Measurements from ENCODE around the gene RNF44.

The RNF44 gene

DNA sequence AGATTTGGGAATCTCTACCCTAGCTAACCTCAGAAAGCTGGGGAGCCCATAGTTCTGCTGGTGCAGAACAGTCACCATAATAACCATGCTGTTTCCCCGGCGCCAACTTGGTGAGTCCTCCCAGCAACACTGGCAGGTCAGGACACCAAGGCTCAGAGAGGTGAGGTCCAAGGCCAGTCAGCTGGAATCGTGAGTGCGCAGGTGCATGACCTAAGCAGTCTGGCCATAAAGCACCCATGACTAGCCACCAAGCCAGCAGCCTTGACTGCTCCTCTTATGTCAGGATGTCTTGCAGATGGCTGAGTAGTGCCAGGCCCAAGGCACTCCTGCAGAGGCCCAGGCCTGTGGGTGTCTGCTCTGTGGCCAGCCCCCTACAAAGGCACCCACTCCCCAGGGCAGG lies 2.6 kb downstream of the RNF44 start:
- DNase-seq = no peak

DNA sequence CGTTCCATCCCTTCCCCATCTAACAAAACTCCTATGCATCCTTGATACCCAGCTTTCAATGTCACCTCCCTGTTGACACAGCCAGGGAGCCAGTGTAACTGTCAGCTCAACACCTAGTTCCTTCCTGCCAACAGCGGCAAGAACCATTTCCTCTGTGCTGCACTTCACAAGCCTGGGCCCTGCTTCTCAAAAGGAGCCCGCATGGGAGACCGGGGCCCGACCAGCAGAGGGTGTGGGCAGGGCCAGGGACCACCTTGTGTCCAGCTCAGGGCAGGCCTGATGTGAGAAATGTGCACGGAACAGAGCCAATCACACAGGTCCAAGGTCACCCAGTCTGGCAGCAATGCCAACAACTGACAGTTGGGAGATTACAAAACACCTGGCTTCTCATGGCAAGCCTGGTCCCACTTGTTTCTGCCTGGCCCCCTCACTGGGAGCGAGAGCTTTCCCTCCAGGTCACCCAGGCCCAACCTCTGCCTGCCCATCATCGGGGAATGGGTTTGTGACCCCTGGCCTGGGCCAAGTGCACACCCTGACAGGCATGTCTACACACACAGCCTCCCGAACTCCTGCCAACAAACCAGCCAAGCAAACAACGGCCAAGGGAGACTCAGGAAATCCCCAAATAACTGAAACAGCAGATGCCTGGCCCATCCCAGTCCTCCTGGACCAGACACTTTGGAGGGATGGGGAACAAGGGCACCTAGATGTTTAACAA lies 3.1 kb downstream of the RNF44 start:
- no peak for DNase-seq

DNA sequence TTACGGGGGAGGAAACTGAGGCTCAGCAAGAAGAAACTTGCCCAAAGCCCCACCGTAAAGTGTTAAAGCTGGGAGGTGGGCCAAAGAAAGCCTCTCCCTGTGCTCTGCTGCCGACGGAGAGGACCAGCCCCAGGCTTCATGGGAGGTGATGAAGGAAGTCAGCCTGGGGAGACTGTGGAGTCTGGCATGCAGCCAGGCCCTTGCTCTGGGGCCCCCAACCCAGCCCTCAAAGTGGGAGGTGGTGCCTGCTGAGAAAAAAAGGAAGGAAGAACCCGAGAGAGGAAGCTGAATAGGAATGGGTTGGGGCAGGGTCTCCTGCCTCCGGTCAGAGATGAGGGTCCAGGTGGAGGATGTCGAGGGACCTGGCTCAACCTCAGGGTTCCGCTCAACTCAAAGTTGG lies 3.8 kb downstream of the RNF44 start:
- DNase-seq = no peak

DNA sequence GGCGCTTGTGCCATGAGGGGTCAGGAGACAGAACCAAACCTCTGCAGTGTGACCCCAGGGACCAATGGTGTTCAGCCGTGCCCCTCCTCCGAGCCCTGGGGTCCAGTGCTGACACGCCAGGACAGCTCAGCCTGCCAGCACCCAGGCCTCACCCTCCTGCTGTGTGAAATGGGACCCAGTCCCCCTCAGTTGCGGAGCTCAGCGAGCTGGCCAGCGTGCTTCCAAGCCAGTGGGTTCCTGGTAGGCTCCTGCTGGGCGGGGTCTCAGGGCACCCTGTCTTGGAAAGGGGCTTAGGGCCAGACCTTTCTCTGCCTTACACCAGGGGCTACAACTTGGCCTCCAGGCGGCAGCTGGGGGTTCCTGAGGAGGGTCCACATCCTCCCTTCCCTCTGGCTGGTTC lies 4.4 kb downstream of the RNF44 start:
- no peak for DNase-seq

DNA sequence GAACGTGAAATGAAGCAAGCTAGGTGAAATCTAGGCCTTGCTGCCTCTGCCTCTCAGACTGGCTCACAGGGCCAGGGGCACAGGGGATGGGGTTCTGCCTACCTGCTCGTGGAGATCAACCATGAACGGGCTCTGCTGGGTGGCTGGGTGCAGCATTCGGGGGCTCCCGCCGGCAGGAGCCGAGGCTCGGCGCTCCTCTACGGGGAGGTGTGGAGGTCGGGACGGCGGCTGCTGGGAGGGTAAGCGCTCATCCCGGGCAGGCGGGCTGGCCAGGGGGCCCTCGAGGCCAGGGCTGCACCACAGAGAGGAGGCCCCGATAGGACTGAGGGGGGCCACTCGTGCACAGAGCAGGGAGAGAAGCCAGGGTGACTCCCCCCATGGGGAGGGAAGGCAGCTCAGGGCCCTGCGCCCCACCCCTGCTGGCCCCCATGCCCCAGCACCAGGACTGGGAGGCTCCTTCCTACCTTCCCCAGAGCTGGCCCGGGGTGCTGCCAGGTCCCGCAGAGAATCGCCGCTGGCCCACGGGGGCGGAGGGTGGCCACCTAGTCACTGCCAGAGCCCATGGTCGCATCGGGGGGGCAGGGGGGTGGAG lies 5.2 kb downstream of the RNF44 start:
- no peak for DNase-seq

DNA sequence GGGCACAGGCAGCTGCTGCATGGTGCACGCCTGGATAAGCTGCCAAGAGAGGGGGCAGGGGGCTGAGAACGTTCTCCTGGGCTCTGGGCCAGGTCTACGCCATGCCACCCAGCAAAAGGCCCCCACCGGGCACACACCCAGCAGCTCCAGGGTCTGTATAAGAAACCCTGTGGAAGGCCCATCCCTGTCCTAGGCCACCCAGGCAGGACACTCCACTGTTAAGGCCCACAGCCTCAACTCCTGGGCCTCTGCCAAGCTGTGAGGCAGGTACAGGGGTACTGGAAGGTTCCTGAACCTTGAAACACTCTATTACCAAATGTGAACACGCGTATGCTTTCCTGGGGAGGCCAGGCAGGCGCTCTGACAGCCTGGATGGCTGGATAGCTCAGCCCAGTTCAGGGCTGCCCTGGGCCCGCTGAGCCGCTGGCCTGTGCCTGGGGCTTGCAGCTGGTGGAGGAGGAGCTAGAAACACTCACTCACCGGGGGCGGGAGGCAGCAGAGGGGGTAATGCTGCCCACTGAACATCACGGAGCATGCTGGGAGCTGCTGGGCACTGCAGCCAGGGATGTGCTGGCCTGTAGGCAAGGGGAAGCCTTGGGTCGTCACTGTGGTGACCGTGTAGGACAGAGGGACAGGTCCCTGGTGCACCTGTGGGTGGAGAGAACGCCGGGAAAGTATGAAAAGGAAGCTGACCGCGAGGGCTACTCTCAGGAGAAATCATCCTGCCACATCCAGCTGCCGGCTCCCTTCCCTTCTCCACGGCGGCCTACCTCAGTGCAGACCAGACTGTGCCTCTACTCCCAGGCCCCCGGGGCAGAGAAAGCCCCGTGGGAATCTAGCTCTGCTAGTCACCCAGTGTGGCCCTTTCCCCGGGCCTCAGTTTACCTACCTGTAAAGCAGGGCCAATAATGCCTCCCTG lies 6.0 kb downstream of the RNF44 start:
- DNase-seq = no peak

DNA sequence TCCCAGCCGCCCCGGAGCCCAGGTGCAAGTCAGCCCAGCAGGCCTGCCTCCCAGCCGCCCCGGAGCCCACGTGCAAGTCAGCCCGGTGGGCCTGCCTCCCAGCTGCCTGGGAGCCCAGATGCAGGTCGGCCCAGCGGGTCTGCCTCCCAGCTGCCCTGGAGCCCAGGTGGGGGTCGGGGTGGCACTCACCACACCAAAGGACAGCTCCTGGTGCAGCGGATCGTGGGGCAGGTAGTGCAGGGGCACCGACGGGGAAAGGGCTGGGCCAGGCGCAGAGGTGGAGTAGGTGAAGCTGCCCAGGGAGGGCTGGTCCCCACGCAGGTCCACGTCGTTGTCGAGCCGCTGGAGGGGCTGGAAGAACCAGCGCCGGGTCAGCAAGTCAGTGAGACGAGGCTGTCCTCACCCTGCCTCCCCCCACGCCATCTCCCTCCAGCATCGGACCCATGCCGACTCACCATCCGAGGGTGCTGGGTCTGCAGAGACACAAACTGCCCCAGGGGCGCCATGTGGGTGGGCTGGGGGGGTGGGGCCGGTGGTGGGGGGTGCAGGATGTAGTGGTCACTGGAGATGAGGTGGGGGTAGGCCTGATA lies 6.7 kb downstream of the RNF44 start:
- no peak for DNase-seq

DNA sequence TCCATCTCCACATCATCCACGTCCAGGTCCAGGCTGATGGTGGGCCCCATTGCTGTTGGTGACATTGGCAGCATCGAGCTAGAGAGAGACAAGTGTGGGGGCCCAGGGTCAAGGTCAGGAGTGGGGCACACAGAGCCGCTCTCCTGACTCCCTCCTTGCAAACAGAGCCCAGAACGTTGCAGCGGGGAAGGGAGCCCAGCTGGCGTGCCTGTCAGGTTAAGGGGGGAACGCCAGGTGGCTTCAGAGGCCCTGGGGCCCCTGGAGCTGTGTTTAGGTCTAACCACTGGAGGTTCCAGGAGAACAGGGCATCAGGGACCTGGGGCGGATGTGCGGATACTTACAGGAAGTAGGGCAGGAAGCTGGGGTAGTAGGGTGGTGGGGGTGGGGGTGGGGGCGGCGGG lies 7.5 kb downstream of the RNF44 start:
- DNase-seq = no peak

DNA sequence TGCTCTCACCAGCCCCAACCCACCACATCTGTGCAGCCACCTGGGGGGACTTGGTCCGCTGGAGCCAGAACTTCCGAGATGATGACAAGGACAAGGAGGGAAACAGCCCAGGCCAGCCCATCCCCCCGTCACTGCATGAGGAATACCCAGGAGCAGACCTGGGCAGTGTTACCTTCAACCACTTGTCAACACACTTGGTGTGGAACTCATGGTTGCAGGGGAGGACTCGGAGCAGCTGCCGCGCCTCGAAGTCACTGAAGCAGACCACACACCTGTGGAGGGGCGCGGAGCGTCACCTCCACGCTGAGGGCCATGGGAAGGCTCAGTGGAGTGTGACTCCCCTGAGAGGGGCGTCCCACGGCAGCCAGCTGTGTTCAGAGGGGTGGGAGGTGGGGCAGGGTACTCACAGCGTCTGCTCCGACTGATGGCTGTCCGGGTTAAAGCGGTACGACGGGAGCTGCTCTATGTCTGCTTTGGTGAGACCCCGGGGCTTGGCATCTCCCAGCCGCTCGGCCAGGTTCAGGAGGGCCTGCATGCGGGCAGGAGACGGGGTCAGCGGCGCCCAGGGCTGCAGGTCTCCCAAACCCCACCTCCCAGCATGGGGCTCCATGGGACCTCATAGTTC lies 8.0 kb downstream of the RNF44 start:
- DNase-seq = no peak

DNA sequence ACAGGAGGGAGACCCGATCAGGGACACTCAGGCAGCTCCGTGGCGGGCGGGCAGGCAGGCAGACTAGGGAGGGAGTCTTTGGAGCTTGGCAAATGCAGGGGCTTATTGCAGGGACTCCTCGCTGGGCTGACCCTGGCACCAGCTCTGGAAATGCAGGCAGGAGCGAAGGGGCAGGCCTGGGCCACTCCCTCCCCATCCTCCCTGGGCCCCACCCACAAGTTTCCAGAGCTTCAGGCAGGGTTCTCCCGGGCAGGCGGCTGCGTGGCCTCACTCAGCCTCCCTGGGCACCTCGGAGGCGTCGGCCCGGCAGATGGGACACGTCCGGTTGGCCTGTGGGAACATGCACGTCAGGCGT lies 8.5 kb downstream of the RNF44 start:
- no peak for DNase-seq

DNA sequence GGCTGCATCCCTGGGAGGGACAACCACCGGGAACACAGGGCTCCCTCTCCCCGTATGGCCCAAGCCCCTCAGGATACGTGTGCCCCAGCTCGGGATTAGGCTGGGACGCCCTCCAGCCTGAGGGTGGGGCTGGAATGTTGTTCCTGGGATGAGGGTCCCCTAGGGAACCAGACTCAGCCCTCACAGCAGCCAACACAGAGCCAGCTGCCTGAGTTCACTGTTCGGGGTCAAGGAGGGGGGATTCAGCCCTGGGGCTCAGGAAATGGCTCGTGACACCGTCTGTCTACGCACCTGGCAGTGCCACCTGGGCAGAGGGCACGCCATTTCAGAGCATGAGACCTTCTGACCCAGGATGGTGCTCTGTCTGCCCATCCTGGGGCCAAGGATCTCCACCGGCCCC lies 8.9 kb downstream of the RNF44 start:
- no peak for DNase-seq

DNA sequence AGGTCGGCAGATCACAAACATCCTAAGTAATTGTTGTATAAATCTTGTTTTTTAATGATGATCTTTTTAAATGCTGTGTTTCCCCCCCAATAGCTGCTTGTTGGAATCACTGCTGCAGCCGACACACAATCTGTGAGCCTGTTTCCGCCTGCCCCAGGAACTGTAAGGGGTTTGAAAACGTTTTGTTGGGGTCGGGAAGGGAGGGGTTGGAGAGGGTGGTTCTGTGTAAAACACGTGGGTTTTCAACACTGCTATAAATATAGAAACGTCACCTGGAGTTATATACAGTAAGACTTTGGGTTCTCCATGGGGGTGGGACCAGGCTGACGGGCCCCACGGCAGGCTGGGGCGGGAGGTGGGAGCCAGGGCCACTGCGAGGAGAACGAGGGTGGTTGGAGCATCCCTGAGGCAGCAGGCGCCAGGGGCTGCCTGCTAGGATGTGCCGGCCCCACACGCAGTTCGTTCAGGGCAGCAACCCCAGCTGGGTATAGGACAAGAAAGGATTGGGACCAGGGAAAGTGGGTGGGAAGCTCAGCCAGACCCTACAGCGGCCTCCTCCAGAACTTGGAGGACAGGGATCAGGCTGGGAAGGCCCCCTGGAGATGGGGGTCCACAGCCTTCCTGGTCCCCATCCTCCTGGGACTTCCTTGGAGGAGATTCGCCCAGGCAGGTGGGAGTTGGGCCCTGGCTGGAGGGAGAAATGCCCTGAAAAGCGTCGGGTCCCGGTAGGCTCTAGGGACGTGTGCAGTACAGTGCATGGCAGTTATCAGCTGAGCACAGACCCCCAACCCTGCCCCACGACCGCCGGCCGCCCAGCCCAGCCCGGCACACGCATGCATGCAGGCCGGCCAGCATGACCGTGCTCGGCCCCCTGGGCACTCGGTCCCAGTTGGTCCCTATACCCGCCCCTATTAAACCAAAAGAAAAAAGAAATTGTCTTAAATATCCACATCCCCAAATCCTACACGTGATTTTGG lies 9.7 kb downstream of the RNF44 start:
- no peak for DNase-seq

DNA sequence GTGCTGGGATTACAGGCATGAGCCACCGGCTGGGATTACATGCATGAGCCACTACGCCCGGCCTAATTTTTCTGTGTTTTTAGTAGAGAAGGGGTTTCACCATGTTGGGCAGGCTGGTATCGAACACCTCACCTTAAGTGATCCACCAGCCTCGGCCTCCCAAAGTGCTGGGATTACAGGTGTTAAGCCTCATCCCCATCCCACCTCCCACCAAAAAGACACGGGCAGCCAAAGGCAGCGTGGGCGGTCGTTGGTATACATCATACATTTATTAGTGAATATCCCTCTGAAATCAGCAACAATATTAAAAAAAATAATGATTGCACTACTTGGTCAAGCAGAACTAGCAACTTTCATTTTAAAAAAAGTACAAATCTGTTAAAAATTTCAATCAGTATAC lies 10.7 kb downstream of the RNF44 start:
- DNase-seq = no peak

DNA sequence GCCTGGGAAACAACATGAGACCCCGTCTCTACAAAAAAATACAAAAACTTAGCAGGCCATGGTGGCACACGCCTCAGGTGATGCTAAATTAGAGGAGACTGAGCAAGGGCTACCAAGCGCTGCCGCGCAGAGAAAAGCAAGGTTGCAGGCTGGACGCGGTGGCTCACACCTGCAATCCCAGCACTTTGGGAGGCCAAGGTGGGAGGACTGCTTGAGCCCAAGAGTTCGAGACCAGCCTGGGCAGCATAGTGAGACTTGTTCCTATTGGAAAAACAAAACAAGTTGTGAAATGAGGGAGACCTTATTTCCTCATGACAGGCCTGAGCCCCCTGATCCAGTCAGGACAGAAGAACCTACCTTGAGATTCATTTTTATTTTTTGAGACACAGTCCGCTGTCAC lies 11.5 kb downstream of the RNF44 start:
- DNase-seq = no peak

DNA sequence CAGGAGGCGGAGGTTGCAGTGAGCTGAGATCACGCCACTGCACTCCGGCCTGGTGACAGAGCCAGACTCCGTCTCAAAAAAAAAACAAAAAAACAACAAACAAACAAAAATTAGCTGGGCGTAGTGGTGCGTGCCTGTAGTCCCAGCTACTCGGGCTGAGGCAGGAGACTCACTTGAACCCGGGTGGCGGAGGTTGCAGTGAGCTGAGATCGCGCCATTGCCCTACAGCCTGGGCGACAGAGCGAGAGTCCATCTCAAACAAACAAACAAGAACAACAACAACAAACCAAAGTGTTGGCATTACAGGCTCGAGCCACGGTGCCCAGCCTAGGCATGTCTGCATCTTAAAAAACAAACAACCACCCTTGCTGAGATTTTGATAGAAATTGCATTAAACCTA lies 12.2 kb downstream of the RNF44 start:
- no peak for DNase-seq

DNA sequence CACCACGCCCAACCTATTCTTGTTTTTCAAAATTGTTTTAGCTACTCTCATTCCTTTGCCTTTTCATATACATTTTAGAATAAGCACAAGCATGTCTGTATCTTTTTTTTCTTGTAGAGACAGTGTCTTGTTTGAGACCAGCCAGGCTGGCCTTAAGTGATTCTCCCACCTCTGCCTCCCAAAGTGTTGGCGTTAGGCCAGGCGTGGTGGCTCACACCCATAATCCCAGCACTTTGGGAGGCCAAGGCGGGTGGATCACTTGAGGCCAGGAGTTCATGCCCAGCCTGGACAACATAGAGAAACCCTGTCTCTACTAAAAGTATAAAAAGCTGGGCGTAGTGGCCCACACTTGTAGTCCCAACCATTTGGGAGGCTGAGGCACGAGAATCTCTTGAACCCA lies 13.1 kb downstream of the RNF44 start:
- no peak for DNase-seq

DNA sequence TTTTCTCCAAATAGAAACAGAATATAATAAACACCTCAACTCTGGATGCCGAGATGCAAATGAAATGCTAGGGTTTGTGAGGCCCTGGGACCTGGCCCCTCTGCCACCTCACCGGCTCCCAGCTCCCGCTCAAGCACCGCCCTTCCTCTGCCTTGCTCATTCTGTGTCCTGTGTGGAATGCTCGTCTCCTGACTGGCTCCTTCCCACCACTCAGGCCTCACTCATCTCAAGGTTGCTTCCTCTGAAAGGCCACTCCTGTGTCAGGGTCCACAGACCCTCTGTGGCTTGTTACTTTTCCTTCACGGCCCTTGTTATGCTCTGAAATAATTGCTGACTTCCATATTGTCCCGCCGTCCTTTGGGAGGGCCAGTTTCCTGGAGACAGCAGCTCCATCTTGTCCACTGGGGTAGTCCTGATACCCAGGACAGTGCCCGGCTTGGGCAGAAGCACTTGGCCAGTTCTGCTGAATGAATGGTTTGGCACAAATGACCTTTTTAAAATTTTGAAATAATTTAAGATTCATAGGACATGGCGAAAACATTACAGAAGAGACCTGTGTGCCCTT lies 15.4 kb downstream of the RNF44 start:
- no peak for DNase-seq

DNA sequence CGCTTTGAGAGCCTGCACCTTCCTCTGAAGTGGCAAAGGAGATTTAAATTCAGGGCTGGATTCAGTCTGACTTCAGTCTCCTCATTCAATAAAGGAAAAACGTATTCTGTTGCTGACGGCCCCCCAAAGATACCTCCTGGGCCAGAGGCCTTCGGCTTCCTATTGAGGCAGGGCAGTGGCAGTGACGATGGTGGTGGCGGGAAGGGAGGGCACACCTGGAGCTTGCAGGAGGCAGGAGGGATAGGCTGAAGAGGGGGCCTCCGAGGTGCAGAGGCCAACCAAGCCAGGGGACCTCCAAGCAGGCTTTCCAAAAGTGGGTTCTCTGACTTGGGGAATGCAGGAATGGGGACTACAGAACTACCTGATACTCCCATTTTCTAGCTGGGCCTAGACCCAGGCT lies 15.9 kb downstream of the RNF44 start:
- no peak for DNase-seq

DNA sequence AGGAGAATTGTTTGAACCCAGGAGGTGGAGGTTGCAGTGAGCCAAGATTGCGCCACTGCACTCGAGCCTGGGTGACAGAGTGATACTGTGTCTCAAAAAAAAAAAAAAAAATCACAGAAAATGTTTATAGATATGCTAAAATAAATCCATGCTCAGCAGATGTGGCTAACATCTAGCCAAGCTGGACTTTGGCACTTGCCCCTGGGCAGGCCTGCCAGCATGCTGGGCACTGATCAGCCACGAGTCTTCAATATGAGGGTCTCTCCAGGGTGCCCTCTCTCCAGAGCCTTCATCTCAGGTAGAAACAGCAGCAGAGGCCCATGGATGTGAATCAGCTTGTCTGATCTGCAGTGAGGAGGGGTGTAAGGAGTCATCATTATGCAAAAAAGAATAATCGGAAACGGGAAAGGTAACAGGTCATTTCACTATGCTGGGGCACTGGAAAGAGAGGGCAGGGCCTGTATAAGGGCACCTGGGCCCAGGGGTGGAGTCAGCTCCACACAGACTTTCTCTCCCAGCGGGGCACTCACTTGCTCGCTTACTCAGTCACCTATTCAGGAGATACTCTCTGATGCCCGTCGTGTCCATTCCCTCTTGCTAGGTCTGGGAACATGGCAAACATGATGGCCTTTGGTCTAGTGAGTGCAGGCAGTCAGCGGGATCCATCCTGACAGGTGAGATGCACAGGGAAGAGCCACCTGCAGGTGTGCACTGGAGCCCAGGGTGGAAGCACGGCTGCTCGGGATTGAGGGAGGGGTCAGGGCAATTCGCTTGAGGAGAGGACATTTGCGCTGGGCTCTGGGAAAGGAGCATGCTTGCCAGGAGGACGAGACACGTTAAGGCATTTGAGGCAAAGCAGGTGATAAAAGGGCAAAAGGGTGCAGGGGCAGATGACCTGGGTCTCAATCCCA lies 17.1 kb downstream of the RNF44 start:
- no peak for DNase-seq

DNA sequence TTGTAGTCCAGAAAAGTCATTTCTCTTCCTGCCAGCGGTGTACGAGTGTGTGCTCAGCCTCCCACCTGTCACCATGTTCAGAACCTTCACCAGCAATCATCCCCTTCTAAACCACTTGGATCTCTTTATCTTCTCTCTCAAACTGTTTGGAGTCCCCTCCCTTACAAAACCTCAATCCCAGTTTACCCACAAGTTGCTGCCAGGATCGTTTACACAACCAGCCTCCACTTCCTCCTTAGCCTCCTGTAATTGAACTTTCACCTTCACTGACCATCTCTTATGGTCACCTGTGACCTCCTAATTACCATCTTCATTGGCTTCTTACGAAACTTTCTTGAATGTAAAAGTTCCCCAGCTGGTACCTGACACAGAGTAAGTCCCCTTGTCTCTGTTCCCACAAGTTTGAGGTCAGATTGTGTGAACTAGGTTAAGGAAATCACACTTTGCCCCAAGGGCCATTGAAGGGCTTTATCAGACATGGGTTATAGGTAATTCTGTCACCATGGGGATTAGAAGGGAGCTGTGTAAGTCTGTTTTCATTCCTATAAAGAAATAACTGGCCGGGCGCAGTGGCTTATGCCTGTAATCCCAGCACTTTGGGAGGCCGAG lies 20.0 kb downstream of the RNF44 start:
- DNase-seq = no peak

Measured in NCI-H1105 (cell line).